WTC11 (cell line): ENCODE data around the gene GOLGA3. TPM values are rescaled to one million over a fixed set of nuclear protein-coding genes. Genes with fewer than 3 reads are reported as not detected.
"Not testable (repeated sequence)": the region's sequence is repeated elsewhere in the genome, so short reads cannot be mapped to it uniquely, and the experiment has no call there.

Experiments
- ATAC-seq: fragments of 200-7000 bp; cut with Tn5 transposase; 2 replicates; pipeline ENCODE4 v1.10.0; 2021; ENCODE audit warnings: mild to moderate bottlenecking, moderate library complexity
- CTCF ChIA-PET: fragments of 300-600 bp; sonication (Branson Sonifier 250); formaldehyde crosslinking; loops from one replicate; lab custom pipeline; 2021; ENCODE audit warnings: antibody characterized with exemption; lab: Charles Lee
- POLR2A ChIA-PET: fragments of 350-600 bp; sonication (Branson Sonifier 250); formaldehyde crosslinking; loops from one replicate; lab custom pipeline; 2021; ENCODE audit warnings: antibody characterized with exemption; lab: Charles Lee
- DNase-seq: peaks from one replicate; pipeline ENCODE4 v3.0.0; 2021; ENCODE audit warnings: low spot score
- H3K27ac Mint-ChIP-seq: 2 replicates; pipeline ENCODE4 v1.8.0; 2021; ENCODE audit warnings: mixed read lengths
- H3K27me3 Mint-ChIP-seq: 2 replicates; pipeline ENCODE4 v1.8.0; 2021; ENCODE audit warnings: low read depth, mild to moderate bottlenecking, moderate library complexity, mixed read lengths
- H3K36me3 Mint-ChIP-seq: 2 replicates; pipeline ENCODE4 v1.8.0; 2021; ENCODE audit warnings: mixed read lengths
- H3K4me1 Mint-ChIP-seq: 2 replicates; pipeline ENCODE4 v1.8.0; 2022; ENCODE audit warnings: mixed read lengths
- H3K4me3 Mint-ChIP-seq: 2 replicates; pipeline ENCODE4 v1.8.0; 2021; ENCODE audit warnings: mild to moderate bottlenecking, moderate library complexity, mixed read lengths
- H3K9me3 Mint-ChIP-seq: 2 replicates; pipeline ENCODE4 v1.8.0; 2021; ENCODE audit warnings: mixed read lengths
- ATF1 ChIP-seq: sonication (generic); formaldehyde crosslinking; IDR thresholded peaks from 2 replicates; pipeline ENCODE4 v1.8.1; 2023; ENCODE audit warnings: mild to moderate bottlenecking, moderate library complexity, missing genetic modification reagents
- ATF3 ChIP-seq: sonication (generic); formaldehyde crosslinking; conservative IDR thresholded peaks from 2 replicates; pipeline ENCODE4 v1.8.1; 2022; ENCODE audit warnings: mild to moderate bottlenecking, missing genetic modification reagents
- CREM ChIP-seq: sonication (generic); formaldehyde crosslinking; IDR thresholded peaks from 2 replicates; pipeline ENCODE4 v1.8.1; 2022; ENCODE audit warnings: mild to moderate bottlenecking, missing genetic modification reagents, moderate library complexity
- E2F5 ChIP-seq: sonication (generic); formaldehyde crosslinking; IDR thresholded peaks from 2 replicates; pipeline ENCODE4 v1.8.1; 2022; ENCODE audit warnings: mild to moderate bottlenecking, moderate library complexity, missing genetic modification reagents
- GRHL2 ChIP-seq: fragments of 250-450 bp; sonication (Bioruptor Pico); IDR thresholded peaks from 2 replicates; pipeline ENCODE4 v1.8.0; 2022; ENCODE audit warnings: mild to moderate bottlenecking, moderate library complexity; ENCODE audit not compliant: insufficient replicate concordance, severe bottlenecking
- HMGA2 ChIP-seq: fragments of 250-450 bp; sonication (Bioruptor Pico); IDR thresholded peaks from 2 replicates; pipeline ENCODE4 v1.4.0; 2021; ENCODE audit warnings: mild to moderate bottlenecking, moderate library complexity
- HMGXB4 ChIP-seq: sonication (generic); formaldehyde crosslinking; IDR thresholded peaks from 2 replicates; pipeline ENCODE4 v1.8.1; 2023; ENCODE audit warnings: mild to moderate bottlenecking, moderate library complexity, missing genetic modification reagents
- IRF1 ChIP-seq: sonication (generic); formaldehyde crosslinking; IDR thresholded peaks from 2 replicates; pipeline ENCODE4 v1.8.0; 2023; ENCODE audit warnings: missing genetic modification reagents
- IRF2 ChIP-seq: sonication (generic); formaldehyde crosslinking; IDR thresholded peaks from 2 replicates; pipeline ENCODE4 v1.8.0; 2022; ENCODE audit warnings: low read depth, missing genetic modification reagents, borderline replicate concordance
- JUN ChIP-seq: sonication (generic); formaldehyde crosslinking; IDR thresholded peaks from 2 replicates; pipeline ENCODE4 v1.8.0; 2023; ENCODE audit warnings: mild to moderate bottlenecking, missing genetic modification reagents
- MLX ChIP-seq: sonication (generic); formaldehyde crosslinking; IDR thresholded peaks from 2 replicates; pipeline ENCODE4 v1.8.1; 2023; ENCODE audit warnings: mild to moderate bottlenecking, missing genetic modification reagents, moderate library complexity
- PREB ChIP-seq: sonication (generic); formaldehyde crosslinking; IDR thresholded peaks from 2 replicates; pipeline ENCODE4 v1.8.1; 2022; ENCODE audit warnings: mild to moderate bottlenecking, missing genetic modification reagents, moderate library complexity, borderline replicate concordance
- RORB ChIP-seq: fragments of 250-450 bp; sonication (Bioruptor Pico); IDR thresholded peaks from 2 replicates; pipeline ENCODE4 v1.9.0; 2021; ENCODE audit warnings: mild to moderate bottlenecking
- SMAD3 ChIP-seq: sonication (generic); formaldehyde crosslinking; IDR thresholded peaks from 2 replicates; pipeline ENCODE4 v1.8.0; 2022; ENCODE audit warnings: missing genetic modification reagents, mild to moderate bottlenecking, borderline replicate concordance
- USF1 ChIP-seq: sonication (generic); formaldehyde crosslinking; IDR thresholded peaks from 2 replicates; pipeline ENCODE4 v1.8.0; 2022; ENCODE audit warnings: mild to moderate bottlenecking, missing genetic modification reagents
- ZBTB43 ChIP-seq: sonication (generic); formaldehyde crosslinking; IDR thresholded peaks from 2 replicates; pipeline ENCODE4 v1.8.1; 2023; ENCODE audit warnings: mild to moderate bottlenecking, missing genetic modification reagents
- ZNF121 ChIP-seq: sonication (generic); formaldehyde crosslinking; IDR thresholded peaks from 2 replicates; pipeline ENCODE4 v1.8.0; 2023; ENCODE audit warnings: missing genetic modification reagents
- ZNF263 ChIP-seq: sonication (generic); formaldehyde crosslinking; IDR thresholded peaks from 2 replicates; pipeline ENCODE4 v1.8.1; 2022; ENCODE audit warnings: low read depth, mild to moderate bottlenecking, moderate library complexity, missing genetic modification reagents
- ZNF416 ChIP-seq: fragments of 250-450 bp; sonication (Bioruptor Pico); IDR thresholded peaks from 2 replicates; pipeline ENCODE4 v1.9.0; 2021; ENCODE audit warnings: mild to moderate bottlenecking, inconsistent platforms
- total RNA-seq: library from RNA; stranded (reverse); gene quantifications from 3 replicates; pipeline ENCODE4 v1.2.3, GENCODE V29; 2021

The GOLGA3 gene
- total RNA-seq, 1 experiment from 2014 or later = 47.8 TPM

- no peak for TF ChIP-seq ATF3 (CRISPR knock-in tag)
- no peak overlapping the region for H3K27ac Mint-ChIP-seq
- DNase-seq (no peak), ATAC-seq (no peak)
- no peak overlapping the region for H3K4me3 Mint-ChIP-seq
- H3K36me3 Mint-ChIP-seq = peaks cover 56% of the 10 kb centered on the region
- ChIA-PET CTCF (no interaction called here), POLR2A (no interaction called here)
- H3K4me1 Mint-ChIP-seq = no peaks in the 10 kb centered on the region
- H3K9me3 Mint-ChIP-seq = peaks cover 6% of the 10 kb centered on the region; the same call in 1 of the 2 replicates
- no peaks in the 10 kb centered on the region for H3K27me3 Mint-ChIP-seq
These were observed 32.8 kb downstream of the GOLGA3 start for GRCh38 chr12:132795847-132796246.

- H3K4me3 Mint-ChIP-seq, CTCF ChIA-PET, ATAC-seq, H3K27ac Mint-ChIP-seq, DNase-seq, H3K27me3 Mint-ChIP-seq, POLR2A ChIA-PET, H3K9me3 Mint-ChIP-seq, H3K4me1 Mint-ChIP-seq: not testable (repeated sequence)
- H3K36me3 Mint-ChIP-seq = peaks cover 57% of the 10 kb centered on the region
These were observed 36.7 kb downstream of the GOLGA3 start for GRCh38 chr12:132791940-132792339.

- POLR2A ChIA-PET = no interaction called here
- no peak for TF ChIP-seq HMGXB4 (CRISPR knock-in tag)
These were observed 39.6 kb downstream of the GOLGA3 start for GRCh38 chr12:132789099-132789471.

GRCh38 chr12:132788375-132789098 lies 40.1 kb downstream of the GOLGA3 start:
- Mint-ChIP-seq H3K27me3 (no peaks in the 10 kb centered on the region), H3K4me3 (no peak overlapping the region), H3K36me3 (peaks cover 51% of the 10 kb centered on the region), H3K4me1 (no peaks in the 10 kb centered on the region), H3K27ac (peak overlapping the region; percentile 71), H3K9me3 (peaks cover 6% of the 10 kb centered on the region; the same call in 1 of the 2 replicates)
- CTCF ChIA-PET = interaction anchor here (1.1 kb wide), 1 partner anchor 21 kb away, joined by 3 read pairs; no protein-coding TSS in a partner anchor
- POLR2A ChIA-PET = no interaction called here
- peak; percentile 78 for ATAC-seq
- DNase-seq = no peak
- TF ChIP-seq GRHL2 (CRISPR knock-in tag) = no peak
- TF ChIP-seq ATF1 (CRISPR knock-in tag) = no peak
- no peak for TF ChIP-seq E2F5 (CRISPR knock-in tag)
- no peak for TF ChIP-seq MLX (CRISPR knock-in tag)
- TF ChIP-seq SMAD3 (CRISPR knock-in tag) = no peak
- TF ChIP-seq ZNF263 (CRISPR knock-in tag) = no peak
- TF ChIP-seq IRF1 (CRISPR knock-in tag) = no peak
- TF ChIP-seq JUN (CRISPR knock-in tag) = no peak
- no peak for TF ChIP-seq ZNF416 (CRISPR knock-in tag)
- TF ChIP-seq CREM = no peak
- no peak for TF ChIP-seq RORB (CRISPR knock-in tag)
- no peak for TF ChIP-seq ZNF121 (CRISPR knock-in tag)
- no peak for TF ChIP-seq HMGA2 (CRISPR knock-in tag)
- no peak for TF ChIP-seq ATF3 (CRISPR knock-in tag)
- no peak for TF ChIP-seq PREB (CRISPR knock-in tag)
- no peak for TF ChIP-seq IRF2 (CRISPR knock-in tag)
- no peak for TF ChIP-seq ZBTB43 (CRISPR knock-in tag)
- TF ChIP-seq USF1 (CRISPR knock-in tag) = no peak

More at GRCh38 chr12:132789099-132789471, 39.6 kb downstream of the GOLGA3 start:
- no peaks in the 10 kb centered on the region for H3K4me1 Mint-ChIP-seq
- no peak for DNase-seq
- CTCF ChIA-PET = interaction anchor here (1.1 kb wide), 1 partner anchor 21 kb away, joined by 3 read pairs; no protein-coding TSS in a partner anchor
- no peaks in the 10 kb centered on the region for H3K27me3 Mint-ChIP-seq
- H3K4me3 Mint-ChIP-seq = no peak overlapping the region
- H3K27ac Mint-ChIP-seq = no peak overlapping the region; the same call in 1 of the 2 replicates
- H3K36me3 Mint-ChIP-seq = peaks cover 54% of the 10 kb centered on the region
- peaks cover 6% of the 10 kb centered on the region; the same call in 1 of the 2 replicates for H3K9me3 Mint-ChIP-seq
- peak; percentile 18; the same call in 1 of the 2 replicates for ATAC-seq
